ENCODE results near the gene PACRG. TPM values are rescaled to one million over a fixed set of nuclear protein-coding genes. Genes with fewer than 3 reads are reported as not detected.
A peak's percentile ranks its signal among the peaks of the same experiment; 100 is the strongest.

The PACRG gene
- total RNA-seq, 1 donor from 2014 or later: 0.17 TPM

DNA sequence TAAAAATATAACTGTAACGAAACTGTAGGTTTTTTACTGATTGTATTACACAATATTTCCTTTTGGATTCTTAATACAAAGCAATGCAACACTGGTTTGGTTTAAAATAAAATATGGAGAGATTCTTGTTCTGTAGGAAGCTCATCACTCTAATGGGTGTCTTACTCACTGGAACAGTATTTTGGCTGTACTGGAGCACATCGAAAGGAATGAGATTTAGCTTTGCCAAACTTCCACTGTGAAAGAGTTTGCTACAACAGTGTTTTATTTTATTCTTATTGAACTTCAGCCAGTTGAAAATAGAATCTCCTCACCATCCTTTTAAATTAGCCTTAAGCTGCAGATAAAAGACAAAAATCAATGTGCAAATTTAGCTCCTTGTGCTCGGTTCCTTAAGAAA lies 456.0 kb downstream of the PACRG start:
- no peak for DNase-seq

GRCh38 chr6:163185744-163186143 lies 458.0 kb downstream of the PACRG start:
- no peak for DNase-seq

- no peak for DNase-seq
These were observed 458.8 kb downstream of the PACRG start for GRCh38 chr6:163186527-163186926.

- DNase-seq: no peak
These were observed 459.4 kb downstream of the PACRG start for GRCh38 chr6:163187201-163187600.

DNA sequence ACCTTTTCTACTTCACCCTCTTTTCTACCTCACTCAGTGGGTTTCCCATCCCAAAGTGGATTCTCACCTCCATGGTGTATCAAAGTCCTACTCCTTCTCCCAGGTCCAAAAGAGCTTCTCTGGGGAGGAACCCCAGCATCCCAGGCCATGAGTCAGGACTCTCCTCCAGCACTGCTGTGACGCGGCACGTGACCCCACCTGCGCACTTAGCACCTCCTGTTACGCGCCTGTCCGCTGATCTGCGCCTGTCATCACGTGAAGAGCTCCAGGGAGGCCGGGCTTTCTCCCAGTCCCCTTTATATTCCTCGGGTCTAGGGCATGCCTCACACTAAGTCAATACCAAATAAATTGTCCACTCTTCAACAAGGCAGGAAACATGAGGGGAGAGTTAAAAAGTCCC lies 459.8 kb downstream of the PACRG start:
- no peak for DNase-seq

DNA sequence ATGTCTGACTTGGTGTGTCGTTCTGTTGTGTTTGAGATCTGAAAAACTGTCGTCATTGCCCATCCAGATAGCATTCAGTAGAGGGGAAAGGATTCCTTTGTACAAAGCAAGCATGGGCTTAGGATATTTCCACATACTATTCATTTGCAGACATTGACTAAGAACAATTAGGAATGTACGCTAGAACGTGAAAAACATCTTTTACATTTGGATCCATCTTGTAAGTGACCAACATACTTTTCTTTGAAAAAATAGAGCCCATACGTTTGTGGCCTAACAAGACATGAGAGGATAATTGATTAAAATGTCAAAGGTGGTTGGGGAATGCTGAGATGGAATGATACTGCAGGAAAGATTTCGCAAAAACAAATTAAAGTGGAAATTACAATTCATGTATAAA lies 461.0 kb downstream of the PACRG start:
- no peak for DNase-seq

DNA sequence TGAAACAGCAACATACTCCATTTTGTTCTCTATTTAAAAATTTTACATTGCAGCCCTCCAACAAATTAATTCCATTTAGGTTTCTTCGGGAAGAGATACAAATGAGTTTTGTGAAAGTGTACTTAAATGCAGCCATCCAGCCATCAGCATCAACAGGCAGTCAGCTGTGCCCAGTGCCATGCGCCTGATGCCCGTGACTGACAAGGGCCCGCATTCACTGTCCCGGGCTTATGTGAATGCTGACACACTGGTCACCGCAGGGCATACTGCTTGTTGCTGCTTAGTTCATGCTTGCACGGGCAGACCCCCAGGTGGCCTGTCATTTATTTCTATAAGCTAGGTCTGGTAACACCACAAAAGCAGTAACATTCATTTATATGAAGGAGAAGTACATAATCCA lies 461.8 kb downstream of the PACRG start:
- no peak for DNase-seq

DNA sequence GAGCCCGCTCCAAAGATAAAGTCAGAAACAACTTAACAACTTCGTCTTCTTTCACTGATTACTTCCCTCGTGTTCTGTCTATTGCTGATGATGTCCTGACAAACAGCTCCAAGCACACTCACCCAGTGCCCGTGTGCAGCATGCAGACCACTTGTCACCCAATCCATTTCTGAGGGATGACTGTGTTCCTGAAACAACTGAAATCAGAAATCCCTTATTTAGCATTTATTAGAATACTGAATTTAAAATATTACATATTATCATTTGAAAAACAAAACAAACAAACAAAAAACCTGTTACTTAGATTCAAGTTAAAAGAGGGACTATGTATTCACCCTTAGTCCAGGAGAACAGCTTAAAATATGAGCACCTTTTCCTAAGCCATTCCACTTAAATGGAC lies 463.0 kb downstream of the PACRG start:
- DNase-seq: no peak

- peak; percentile 32 for DNase-seq
These were observed 464.1 kb downstream of the PACRG start for GRCh38 chr6:163191704-163192537.

DNA sequence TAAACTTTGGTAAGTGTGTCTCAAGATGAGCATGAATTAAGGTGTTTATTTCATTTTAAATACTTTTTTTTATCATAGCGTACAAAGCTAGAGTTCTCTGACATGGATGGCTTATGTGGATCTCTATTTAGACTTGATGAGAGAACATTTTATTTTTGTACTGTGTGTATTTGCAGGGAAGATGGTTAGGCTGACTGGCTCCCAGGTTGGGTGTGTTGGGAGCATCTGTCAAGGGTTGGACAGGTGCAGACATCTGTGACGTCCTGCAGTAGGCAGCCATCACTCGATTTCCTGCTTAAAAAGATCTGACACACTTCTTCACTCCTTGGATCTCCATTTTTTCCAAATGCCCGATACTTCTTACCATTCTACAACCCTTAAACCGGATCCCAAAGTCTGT lies 464.8 kb downstream of the PACRG start:
- no peak for DNase-seq

GRCh38 chr6:163193326-163193725 lies 465.6 kb downstream of the PACRG start:
- DNase-seq: no peak

GRCh38 chr6:163195721-163196691 lies 468.2 kb downstream of the PACRG start:
- no peak for DNase-seq

- no peak for DNase-seq
These were observed 470.1 kb downstream of the PACRG start for GRCh38 chr6:163197839-163198238.

- no peak for DNase-seq
These were observed 470.6 kb downstream of the PACRG start for GRCh38 chr6:163198396-163198795.

DNA sequence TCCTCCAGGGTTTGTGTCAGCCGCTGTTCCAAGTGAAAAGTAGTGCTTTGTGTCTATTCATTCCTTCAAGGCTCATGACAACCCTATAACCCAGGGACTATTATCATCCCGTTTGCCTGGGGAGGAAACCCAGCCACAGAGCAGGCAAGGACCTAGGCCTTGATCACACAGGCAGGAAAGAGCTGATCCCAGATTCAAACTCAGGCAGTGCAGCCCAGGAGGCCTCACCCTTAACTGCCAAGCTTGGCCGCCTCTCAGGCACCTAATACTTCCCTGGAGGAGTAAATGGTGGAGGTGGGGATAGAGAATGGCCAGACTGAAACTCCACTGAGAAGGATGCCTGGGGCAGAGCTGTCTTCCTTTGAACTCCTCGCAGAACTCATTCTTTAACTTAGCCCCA lies 471.6 kb downstream of the PACRG start:
- DNase-seq: no peak

GRCh38 chr6:163200289-163200688 lies 472.5 kb downstream of the PACRG start:
- no peak for DNase-seq

DNA sequence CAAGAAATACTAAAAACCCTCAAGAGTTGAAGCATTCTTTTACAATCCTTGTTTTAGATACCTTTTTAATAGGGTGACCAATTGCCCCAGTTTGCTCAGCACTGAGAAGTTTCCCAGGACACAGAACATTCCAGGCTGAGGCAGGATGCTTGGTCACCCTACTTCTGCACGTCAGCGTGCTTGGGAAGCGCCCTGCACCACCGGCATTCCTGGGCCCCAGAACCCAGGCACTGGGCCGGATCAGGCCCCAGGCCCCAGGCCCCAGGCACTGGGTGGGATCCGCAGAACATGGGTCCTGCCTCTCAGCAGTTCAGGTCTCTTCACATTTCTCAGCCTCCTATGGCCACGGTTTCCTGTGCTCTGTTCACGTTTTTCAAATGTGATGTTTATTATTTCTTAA lies 472.9 kb downstream of the PACRG start:
- DNase-seq: no peak

DNA sequence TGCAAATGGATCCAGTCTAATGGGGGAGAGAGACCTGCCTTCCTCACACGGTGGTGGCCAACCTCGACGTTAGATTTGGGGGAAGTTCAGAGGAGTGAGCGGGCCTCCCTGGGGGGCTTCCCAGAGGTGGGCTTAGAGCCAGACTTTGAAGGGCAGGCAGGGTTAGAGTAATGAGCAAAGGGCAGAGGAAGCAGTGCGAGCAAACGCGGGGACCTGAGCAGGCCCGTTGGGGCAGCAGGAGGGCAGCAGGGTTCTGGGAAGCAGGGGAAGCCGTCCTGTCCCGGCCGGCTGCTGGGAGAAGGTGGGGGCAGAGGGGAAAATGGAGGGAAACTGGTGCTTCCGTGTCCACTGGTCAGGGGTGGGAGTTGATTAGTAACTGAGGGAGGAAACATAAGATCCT lies 474.1 kb downstream of the PACRG start:
- DNase-seq: no peak

- no peak for DNase-seq
These were observed 478.4 kb downstream of the PACRG start for GRCh38 chr6:163206196-163206595.

- DNase-seq: no peak
These were observed 479.9 kb downstream of the PACRG start for GRCh38 chr6:163207431-163208383.

DNA sequence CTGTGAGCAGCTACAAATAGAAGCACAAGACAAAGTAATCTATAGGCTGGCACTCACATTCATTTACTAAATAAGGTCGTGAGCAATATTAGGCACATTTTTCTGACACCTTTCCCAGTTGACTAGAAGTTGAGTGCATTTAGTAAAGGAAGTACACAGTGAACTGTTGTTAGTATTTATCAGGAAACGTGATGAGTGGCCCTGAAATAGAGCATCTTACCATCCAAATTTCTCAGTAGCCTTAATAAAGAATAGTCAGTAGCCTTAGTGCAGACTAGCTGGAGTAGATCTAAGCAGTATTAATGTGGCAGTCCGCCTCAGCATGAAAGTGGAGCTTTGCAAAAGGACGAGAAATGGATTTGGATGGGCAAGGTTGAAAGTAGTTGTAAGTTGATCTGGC lies 481.2 kb downstream of the PACRG start:
- DNase-seq: no peak

GRCh38 chr6:163212123-163212522 lies 484.3 kb downstream of the PACRG start:
- no peak for DNase-seq

DNA sequence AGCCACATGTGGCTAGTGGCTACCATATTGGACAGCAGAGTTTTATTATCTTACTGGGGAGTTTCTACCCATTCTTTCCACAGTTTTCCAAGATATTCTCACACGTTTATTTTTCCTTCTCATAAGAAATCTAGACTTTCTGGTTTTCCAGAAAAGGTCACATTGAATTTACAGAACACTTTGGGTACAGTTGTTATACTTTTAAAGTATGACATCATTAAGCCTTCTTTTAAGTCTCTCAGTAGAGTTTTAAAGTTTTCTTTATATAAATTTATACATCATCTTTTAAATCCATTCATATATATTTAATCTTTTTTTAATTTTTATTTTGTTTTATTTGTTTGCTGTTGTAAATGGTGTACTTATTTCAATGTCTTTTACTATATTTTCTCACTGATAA lies 486.5 kb downstream of the PACRG start:
- no peak for DNase-seq

Measured in dermis blood vessel endothelial cell (primary cell).